Astrocyte of the cerebellum (primary cell): Measurements from ENCODE around the gene ABCB1.

ENCODE experiments used
- DNase-seq: peaks from one replicate; pipeline ENCODE4 v3.0.0-alpha.2; 2011; ENCODE audit warnings: low read depth
- H3K4me3 ChIP-seq: 2 replicates; pipeline ENCODE4 v1.5.1; 2011; ENCODE audit warnings: mild to moderate bottlenecking, low read depth, low read length, moderate library complexity
- CTCF ChIP-seq: IDR thresholded peaks from 2 replicates; pipeline ENCODE4 v1.5.1; 2012; ENCODE audit warnings: low read length, low read depth, moderate library complexity, mild to moderate bottlenecking; ENCODE audit errors: missing control alignments
- in situ Hi-C: cut with HindIII; loops from 2 replicates; pipeline ENCODE4 v1.10.0; 2017; ENCODE audit warnings: low sequenced_read_pairs

ABCB1 gene

DNA sequence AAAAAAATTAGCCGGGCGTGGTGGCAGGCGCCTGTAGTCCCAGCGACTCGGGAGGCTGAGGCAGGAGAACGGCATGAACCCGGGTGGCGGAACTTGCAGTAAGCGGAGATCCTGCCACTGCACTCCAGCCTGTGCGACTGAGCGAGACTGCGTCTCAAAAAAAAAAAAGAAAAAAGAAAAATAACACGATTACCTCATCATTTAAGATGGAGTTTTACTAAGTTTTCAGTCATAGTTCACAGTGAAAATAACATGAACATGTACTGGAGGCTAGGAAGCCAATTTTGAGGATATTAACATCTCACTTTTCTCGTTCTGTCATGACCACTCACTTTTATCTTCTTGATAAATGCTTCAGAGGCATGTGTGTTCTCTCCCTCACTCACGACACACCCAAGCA, 24.4 kb upstream of the ABCB1 start:
- in situ Hi-C loops = no loop called here

DNA sequence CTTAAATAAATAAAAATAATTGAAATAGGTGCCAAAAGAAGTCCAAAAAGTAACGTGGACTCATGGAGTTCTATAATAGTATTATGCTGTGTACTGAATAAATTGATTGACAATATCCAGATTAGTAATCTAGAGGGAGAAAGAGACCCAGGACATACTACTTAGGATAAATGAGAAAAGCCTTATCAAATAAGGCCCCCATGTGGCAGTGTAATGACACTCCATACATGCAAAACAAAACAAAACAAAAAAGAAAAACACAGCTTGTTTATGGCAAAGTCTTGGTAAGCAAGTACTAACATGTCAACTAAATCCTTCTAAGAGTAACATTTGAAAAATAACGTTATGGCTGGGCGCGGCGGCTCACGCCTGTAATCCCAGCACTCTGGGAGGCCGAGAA, 23.9 kb upstream of the ABCB1 start:
- in situ Hi-C loops = no loop called here
- DNase-seq = no peak
- TF ChIP-seq CTCF = no peak
- H3K4me3 ChIP-seq = no peak overlapping the region

More for the DNA sequence above, 24.4 kb upstream of the ABCB1 start:
- DNase-seq = no peak
- TF ChIP-seq CTCF = no peak
- no peak overlapping the region for H3K4me3 ChIP-seq

GRCh38 chr7:87615197-87615596, 14.5 kb upstream of the ABCB1 start:
- DNase-seq = no peak
- in situ Hi-C loops = no loop called here
- no peak for TF ChIP-seq CTCF
- no peak overlapping the region for H3K4me3 ChIP-seq

- in situ Hi-C loops = no loop called here
- H3K4me3 ChIP-seq = no peak overlapping the region
- no peak for DNase-seq
- no peak for TF ChIP-seq CTCF
Observed at GRCh38 chr7:87609916-87610315, 9.2 kb upstream of the ABCB1 start.

DNA sequence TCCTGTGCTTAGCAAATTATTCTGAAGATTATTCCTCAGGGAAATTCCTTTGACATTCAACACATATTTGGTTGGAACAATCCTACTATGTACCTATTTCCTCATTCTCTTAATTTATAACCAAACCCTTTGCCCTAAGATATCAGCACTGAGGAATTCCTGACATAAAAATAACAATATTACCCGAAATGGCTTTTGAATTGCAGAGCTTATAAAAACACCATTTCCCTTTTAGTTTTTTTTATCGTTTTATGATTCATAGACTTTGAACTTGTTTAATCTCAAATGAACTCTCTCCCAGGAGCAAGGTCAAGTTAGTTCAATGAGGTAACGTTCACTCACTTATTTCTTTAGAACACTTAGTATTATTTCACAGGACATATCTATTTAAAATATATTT, 7.7 kb upstream of the ABCB1 start:
- in situ Hi-C loops = no loop called here
- DNase-seq = no peak
- no peak for TF ChIP-seq CTCF
- H3K4me3 ChIP-seq = no peak overlapping the region

GRCh38 chr7:87604264-87604663, 3.6 kb upstream of the ABCB1 start:
- in situ Hi-C loops = no loop called here

More at GRCh38 chr7:87604264-87604663, 3.6 kb upstream of the ABCB1 start:
- H3K4me3 ChIP-seq = no peak overlapping the region
- TF ChIP-seq CTCF = no peak
- no peak for DNase-seq
